Measurements from ENCODE around the gene SCRN1. TPM values are rescaled to one million over a fixed set of nuclear protein-coding genes. Genes with fewer than 3 reads are reported as not detected.

SCRN1 gene
- total RNA-seq, 1 donor from 2014 or later, result 85.0 TPM

DNA sequence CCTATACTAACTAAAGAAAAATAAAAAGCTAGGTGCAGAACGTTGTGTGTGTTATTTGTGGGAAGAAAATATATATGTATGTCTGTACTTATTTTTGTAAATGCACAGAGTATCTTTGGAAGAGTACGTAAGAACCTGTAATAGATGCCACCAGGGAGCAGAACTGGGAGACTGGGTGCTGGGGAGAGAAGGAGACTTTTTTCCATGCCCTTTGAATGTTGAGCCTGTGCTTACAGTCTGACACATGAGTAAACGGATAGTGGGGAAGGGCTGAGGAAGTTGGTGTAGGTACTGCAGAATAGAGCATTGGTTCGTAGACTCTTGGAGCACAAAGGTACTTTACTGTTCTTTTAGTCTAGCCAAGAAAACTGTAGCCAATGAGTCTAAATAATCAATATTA lies 1.3 kb upstream of the SCRN1 start:
- H3K4me1 Mint-ChIP-seq, result peaks cover 19% of the 10 kb centered on the region
- no peak overlapping the region for H3K27ac Mint-ChIP-seq
- DNase-seq (ENCODE audit: low spot score in 2 of 2, unreplicated experiment in 2 of 2), result no peak
- H3K9me3 Mint-ChIP-seq, result peaks cover 14% of the 10 kb centered on the region
- peak overlapping the region; percentile 82 for H3K4me3 Mint-ChIP-seq
- peaks cover 8% of the 10 kb centered on the region for H3K36me3 Mint-ChIP-seq
- no peaks in the 10 kb centered on the region for H3K27me3 Mint-ChIP-seq (ENCODE audit: low read depth)
- TF ChIP-seq, protein P1, sequence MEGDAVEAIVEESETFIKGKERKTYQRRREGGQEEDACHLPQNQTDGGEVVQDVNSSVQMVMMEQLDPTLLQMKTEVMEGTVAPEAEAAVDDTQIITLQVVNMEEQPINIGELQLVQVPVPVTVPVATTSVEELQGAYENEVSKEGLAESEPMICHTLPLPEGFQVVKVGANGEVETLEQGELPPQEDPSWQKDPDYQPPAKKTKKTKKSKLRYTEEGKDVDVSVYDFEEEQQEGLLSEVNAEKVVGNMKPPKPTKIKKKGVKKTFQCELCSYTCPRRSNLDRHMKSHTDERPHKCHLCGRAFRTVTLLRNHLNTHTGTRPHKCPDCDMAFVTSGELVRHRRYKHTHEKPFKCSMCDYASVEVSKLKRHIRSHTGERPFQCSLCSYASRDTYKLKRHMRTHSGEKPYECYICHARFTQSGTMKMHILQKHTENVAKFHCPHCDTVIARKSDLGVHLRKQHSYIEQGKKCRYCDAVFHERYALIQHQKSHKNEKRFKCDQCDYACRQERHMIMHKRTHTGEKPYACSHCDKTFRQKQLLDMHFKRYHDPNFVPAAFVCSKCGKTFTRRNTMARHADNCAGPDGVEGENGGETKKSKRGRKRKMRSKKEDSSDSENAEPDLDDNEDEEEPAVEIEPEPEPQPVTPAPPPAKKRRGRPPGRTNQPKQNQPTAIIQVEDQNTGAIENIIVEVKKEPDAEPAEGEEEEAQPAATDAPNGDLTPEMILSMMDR (IDR thresholded peaks at IDR 0.05; ENCODE audit: unreplicated experiment), result no peak

DNA sequence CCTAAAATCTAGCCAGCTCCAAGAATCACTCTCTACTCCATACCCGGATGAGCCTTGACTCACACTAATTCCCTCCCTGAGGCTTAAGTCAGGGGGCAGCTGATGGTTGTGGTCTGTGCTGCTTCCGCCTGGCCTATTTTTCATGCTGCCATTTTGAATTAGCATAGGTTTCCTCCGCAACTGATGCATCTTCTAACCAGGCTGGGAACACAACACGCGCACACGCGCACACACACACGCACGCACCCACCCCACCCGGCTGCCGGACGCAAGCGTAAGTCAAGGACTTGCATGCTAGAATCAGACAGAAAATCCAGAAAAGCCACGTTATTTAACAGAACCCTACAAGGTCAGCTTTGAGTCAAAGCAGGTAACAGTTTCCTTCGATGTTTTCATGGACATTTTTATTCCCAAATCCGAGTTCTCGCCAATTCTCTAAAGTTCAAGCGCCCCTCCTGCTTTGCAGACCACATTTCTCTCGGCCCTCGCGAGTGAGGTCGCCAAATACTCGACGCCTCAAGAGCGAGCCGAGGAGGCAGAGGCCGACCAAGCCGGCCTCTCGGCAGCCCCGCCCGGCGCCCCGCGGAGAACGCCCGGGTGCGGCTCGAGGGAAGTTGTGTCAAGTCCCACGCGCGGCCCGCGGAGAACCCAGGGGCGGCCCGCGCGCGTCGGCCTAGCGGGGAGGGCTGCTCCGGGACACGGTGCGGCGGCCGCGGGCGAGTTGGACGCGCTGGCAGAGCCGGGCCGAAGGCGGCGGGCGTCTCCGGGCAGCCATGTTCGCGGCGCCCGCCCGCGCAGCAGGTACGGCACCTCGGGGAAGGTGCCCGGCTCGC lies 961 bp downstream of the SCRN1 start:
- no peaks in the 10 kb centered on the region for H3K27me3 Mint-ChIP-seq (ENCODE audit: low read depth)
- DNase-seq (ENCODE audit: low spot score in 2 of 2, unreplicated experiment in 2 of 2), result peak; percentile 29 to 66
- peak overlapping the region; percentile 99 for H3K27ac Mint-ChIP-seq
- peaks cover 7% of the 10 kb centered on the region for H3K9me3 Mint-ChIP-seq
- peaks cover 19% of the 10 kb centered on the region for H3K4me1 Mint-ChIP-seq
- TF ChIP-seq, protein P1 (IDR thresholded peaks at IDR 0.05; ENCODE audit: unreplicated experiment), result no peak
- peak overlapping the region; percentile 88 for H3K4me3 Mint-ChIP-seq
- peaks cover 10% of the 10 kb centered on the region for H3K36me3 Mint-ChIP-seq

DNA sequence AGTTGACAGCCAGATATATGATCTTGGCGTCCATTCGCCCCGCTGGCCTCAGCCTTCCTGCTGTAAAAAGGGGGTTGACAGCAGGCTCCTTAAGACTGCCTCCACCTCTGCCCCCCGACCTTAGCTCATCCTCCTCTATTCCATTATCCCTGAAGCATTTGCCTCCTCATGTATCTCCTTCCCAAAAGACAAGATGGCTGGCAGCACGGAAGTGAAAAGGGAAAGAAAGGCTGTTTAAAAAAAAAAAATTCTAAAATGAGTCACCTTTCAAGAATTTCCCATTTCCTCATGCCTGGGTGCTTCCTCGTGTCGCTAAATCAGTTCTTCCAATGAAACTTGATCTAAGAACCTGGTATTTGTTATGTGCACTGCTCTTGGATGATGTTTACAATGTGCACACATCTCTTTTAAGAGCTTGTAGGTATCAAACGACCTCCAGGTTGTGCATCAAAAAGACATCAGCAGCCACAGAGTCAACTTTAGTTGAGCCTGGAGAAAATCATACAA lies 1.7 kb downstream of the SCRN1 start:
- Mint-ChIP-seq H3K9me3 (peaks cover 9% of the 10 kb centered on the region), H3K36me3 (peaks cover 14% of the 10 kb centered on the region), H3K4me1 (peaks cover 19% of the 10 kb centered on the region), H3K27me3 (ENCODE audit: low read depth) (no peaks in the 10 kb centered on the region), H3K27ac (peak overlapping the region; percentile 99), H3K4me3 (peak overlapping the region; percentile 88)
- peak in 1 of 2 experiments; percentile 50 for DNase-seq (ENCODE audit: low spot score in 2 of 2, unreplicated experiment in 2 of 2)
- TF ChIP-seq, protein P1 (IDR thresholded peaks at IDR 0.05; ENCODE audit: unreplicated experiment), result no peak

DNA sequence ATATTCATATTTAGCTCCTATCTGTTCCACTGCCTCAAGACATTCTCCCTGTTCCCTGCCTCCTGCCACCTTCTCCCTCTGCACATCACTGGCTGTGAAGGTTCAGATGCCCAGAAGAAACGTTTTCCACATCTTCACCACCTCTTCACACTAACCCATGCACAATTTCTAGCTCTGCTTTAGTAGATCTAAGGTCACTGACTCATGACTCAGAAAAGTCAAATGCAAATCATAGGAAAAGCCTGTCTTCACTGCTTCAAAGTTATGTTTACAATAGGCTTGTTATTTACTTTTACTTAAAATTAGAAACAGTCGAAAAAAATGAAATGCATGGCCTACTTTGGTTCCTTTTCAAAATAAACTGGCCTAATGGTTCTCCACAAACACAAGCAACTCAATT lies 2.5 kb downstream of the SCRN1 start:
- Mint-ChIP-seq H3K27me3 (ENCODE audit: low read depth) (no peaks in the 10 kb centered on the region), H3K4me1 (peaks cover 19% of the 10 kb centered on the region), H3K36me3 (peaks cover 11% of the 10 kb centered on the region), H3K27ac (peak overlapping the region; percentile 99), H3K9me3 (peaks cover 4% of the 10 kb centered on the region), H3K4me3 (peak overlapping the region; percentile 88)
- DNase-seq (ENCODE audit: low spot score in 2 of 2, unreplicated experiment in 2 of 2), result no peak
- TF ChIP-seq, protein P1 (IDR thresholded peaks at IDR 0.05; ENCODE audit: unreplicated experiment), result no peak

DNA sequence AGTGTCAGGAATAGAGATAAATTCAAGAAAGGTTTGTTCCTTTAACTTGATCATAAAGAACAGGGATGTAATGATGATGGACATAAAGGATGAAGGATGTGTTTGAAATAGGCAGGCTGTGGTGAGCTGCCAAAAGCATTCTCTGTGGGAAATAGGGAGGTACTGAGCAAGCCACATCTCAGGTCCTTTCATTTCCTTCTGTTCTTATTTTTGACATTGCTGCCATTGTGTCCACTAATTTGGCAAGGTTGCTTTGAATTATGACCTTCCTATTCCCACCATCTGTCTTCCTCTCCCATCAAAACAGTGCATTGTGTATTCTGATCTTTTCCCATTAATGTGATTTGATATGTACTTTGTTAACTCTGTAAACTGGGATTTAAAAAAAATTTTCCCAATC lies 9.4 kb downstream of the SCRN1 start:
- peaks cover 4% of the 10 kb centered on the region for H3K9me3 Mint-ChIP-seq
- no peaks in the 10 kb centered on the region for H3K27me3 Mint-ChIP-seq (ENCODE audit: low read depth)
- peaks cover 13% of the 10 kb centered on the region for H3K36me3 Mint-ChIP-seq
- H3K4me1 Mint-ChIP-seq, result peaks cover 19% of the 10 kb centered on the region
- no peak overlapping the region for H3K27ac Mint-ChIP-seq
- no peak for DNase-seq (ENCODE audit: low spot score in 2 of 2, unreplicated experiment in 2 of 2)
- TF ChIP-seq, protein P1 (IDR thresholded peaks at IDR 0.05; ENCODE audit: unreplicated experiment), result no peak
- H3K4me3 Mint-ChIP-seq, result no peak overlapping the region

Measured in mesothelial cell of epicardium (in vitro differentiated cells).